Neutrophil (primary cell): Measurements from ENCODE around the gene PCSK1N.
"Not testable (repeated sequence)": the region's sequence is repeated elsewhere in the genome, so short reads cannot be mapped to it uniquely, and the experiment has no call there.

Experiments used
- H3K27ac ChIP-seq: fragments of 200-600 bp; sonication (generic); 2 replicates; pipeline ENCODE4 v1.5.1; 2016; ENCODE audit warnings: mild to moderate bottlenecking, moderate library complexity
- H3K27me3 ChIP-seq: fragments of 200-600 bp; sonication (generic); 2 replicates; pipeline ENCODE4 v1.6.0; 2016; ENCODE audit warnings: mild to moderate bottlenecking
- H3K36me3 ChIP-seq: fragments of 200-600 bp; sonication (generic); 2 replicates; pipeline ENCODE4 v1.5.1; 2017
- H3K4me1 ChIP-seq, 2 experiments: fragments of 200-600 bp in 1 of 2; sonication (generic) in 1 of 2; 1 replicate in 1 of 2; 2 replicates in 1 of 2; pipeline versions ENCODE4 v1.5.1 to v1.6.1; 2013 to 2016; ENCODE audit warnings: low read depth in 1 of 2, low read length in 1 of 2, mild to moderate bottlenecking in 1 of 2, moderate library complexity in 1 of 2; ENCODE audit not compliant: control insufficient read depth in 1 of 2, insufficient read depth in 1 of 2
- H3K4me3 ChIP-seq, 2 experiments: fragments of 200-600 bp in 1 of 2; sonication (generic) in 1 of 2; 1 replicate in 1 of 2; 2 replicates in 1 of 2; pipeline ENCODE4 v1.5.1; 2013 to 2016; ENCODE audit warnings: low read depth in 1 of 2, low read length in 1 of 2, mild to moderate bottlenecking in 1 of 2, moderate library complexity in 1 of 2
- H3K9me3 ChIP-seq: fragments of 200-600 bp; sonication (generic); 2 replicates; pipeline ENCODE4 v1.5.1; 2016
- CTCF ChIP-seq: fragments of 200-600 bp; sonication (generic); IDR thresholded peaks from 2 replicates; pipeline ENCODE4 v1.5.1; 2016; ENCODE audit warnings: antibody characterized with exemption

The PCSK1N gene

GRCh38 chrX:48835524-48836329 lies at the start of gene PCSK1N:
Gene PCSK1N, minus strand, starts transcription at chrX:48835610. Its CDS starts 78 bp downstream, at chrX:48835532.
- no peak within 1 kb of the TSS for H3K27ac ChIP-seq
- H3K4me3 ChIP-seq: no peak within 1 kb of the TSS
- H3K27me3 ChIP-seq: peaks cover 78% of the 10 kb centered on the region

GRCh38 chrX:48883729-48884128 lies 48.3 kb upstream of the PCSK1N start:
- no peak for TF ChIP-seq CTCF
- H3K9me3 ChIP-seq: no peaks in the 10 kb centered on the region
- no peaks in the 10 kb centered on the region for H3K27me3 ChIP-seq
- H3K27ac ChIP-seq: no peak overlapping the region
- H3K4me3 ChIP-seq: no peak overlapping the region
- H3K36me3 ChIP-seq: no peaks in the 10 kb centered on the region
- no peaks in the 10 kb centered on the region for H3K4me1 ChIP-seq

More at GRCh38 chrX:48835524-48836329, at the start of gene PCSK1N:
- Histone ChIP-seq H3K36me3 (no peaks in the 10 kb centered on the region), H3K9me3 (no peaks in the 10 kb centered on the region), H3K4me1 (peaks cover 0 to 3% of the 10 kb centered on the region in 2 experiments)
- TF ChIP-seq CTCF: no peak

GRCh38 chrX:48876944-48877343 lies 41.5 kb upstream of the PCSK1N start:
- H3K9me3 ChIP-seq, H3K4me1 ChIP-seq, H3K27me3 ChIP-seq, H3K36me3 ChIP-seq, H3K4me3 ChIP-seq, H3K27ac ChIP-seq: not testable (repeated sequence)

GRCh38 chrX:48872017-48872416 lies 36.6 kb upstream of the PCSK1N start:
- H3K36me3 ChIP-seq, H3K4me3 ChIP-seq, H3K4me1 ChIP-seq, H3K27ac ChIP-seq, H3K27me3 ChIP-seq, H3K9me3 ChIP-seq: not testable (repeated sequence)

- H3K36me3 ChIP-seq: no peaks in the 10 kb centered on the region
- H3K27ac ChIP-seq: no peak overlapping the region
- TF ChIP-seq CTCF: no peak
- no peak overlapping the region for H3K4me3 ChIP-seq
- H3K27me3 ChIP-seq: no peaks in the 10 kb centered on the region
- H3K4me1 ChIP-seq: peaks cover 0 to 5% of the 10 kb centered on the region in 2 experiments
- H3K9me3 ChIP-seq: no peaks in the 10 kb centered on the region
These were observed 28.8 kb upstream of the PCSK1N start for GRCh38 chrX:48864210-48864609.

GRCh38 chrX:48854898-48855297 lies 19.5 kb upstream of the PCSK1N start:
- no peaks in the 10 kb centered on the region for H3K4me1 ChIP-seq
- no peak overlapping the region for H3K27ac ChIP-seq
- no peak overlapping the region for H3K4me3 ChIP-seq
- no peaks in the 10 kb centered on the region for H3K27me3 ChIP-seq
- H3K9me3 ChIP-seq: no peaks in the 10 kb centered on the region
- no peak for TF ChIP-seq CTCF
- no peaks in the 10 kb centered on the region for H3K36me3 ChIP-seq

GRCh38 chrX:48854121-48854804 lies 18.9 kb upstream of the PCSK1N start:
- not testable (repeated sequence) for H3K27me3 ChIP-seq, H3K27ac ChIP-seq, H3K36me3 ChIP-seq, H3K9me3 ChIP-seq, H3K4me3 ChIP-seq, H3K4me1 ChIP-seq

GRCh38 chrX:48853494-48853893 lies 18.1 kb upstream of the PCSK1N start:
- not testable (repeated sequence) for H3K9me3 ChIP-seq, H3K4me1 ChIP-seq, H3K27me3 ChIP-seq, H3K27ac ChIP-seq, H3K4me3 ChIP-seq, H3K36me3 ChIP-seq
